A673 (cell line): Measurements from ENCODE around the gene A4GALT.

ENCODE experiments used
- EZH2 ChIP-seq: fragments of 200-600 bp; sonication (generic); IDR thresholded peaks from 2 replicates; pipeline ENCODE4 v1.6.1; 2017; ENCODE audit warnings: borderline replicate concordance, low read depth, mild to moderate bottlenecking, mixed read lengths, antibody characterized with exemption, low read length; ENCODE audit not compliant: poor library complexity, severe bottlenecking
- TF ChIP-seq, protein P1 (sequence below): fragments of 300-800, 200-600 bp; sonication (generic); conservative IDR thresholded peaks from 2 replicates; pipeline ENCODE4 v1.5.1; 2017; ENCODE audit warnings: low read depth, mild to moderate bottlenecking, antibody characterized with exemption, low read length, moderate library complexity, mixed read lengths

- no peak for TF ChIP-seq EZH2
- TF ChIP-seq, protein P1, sequence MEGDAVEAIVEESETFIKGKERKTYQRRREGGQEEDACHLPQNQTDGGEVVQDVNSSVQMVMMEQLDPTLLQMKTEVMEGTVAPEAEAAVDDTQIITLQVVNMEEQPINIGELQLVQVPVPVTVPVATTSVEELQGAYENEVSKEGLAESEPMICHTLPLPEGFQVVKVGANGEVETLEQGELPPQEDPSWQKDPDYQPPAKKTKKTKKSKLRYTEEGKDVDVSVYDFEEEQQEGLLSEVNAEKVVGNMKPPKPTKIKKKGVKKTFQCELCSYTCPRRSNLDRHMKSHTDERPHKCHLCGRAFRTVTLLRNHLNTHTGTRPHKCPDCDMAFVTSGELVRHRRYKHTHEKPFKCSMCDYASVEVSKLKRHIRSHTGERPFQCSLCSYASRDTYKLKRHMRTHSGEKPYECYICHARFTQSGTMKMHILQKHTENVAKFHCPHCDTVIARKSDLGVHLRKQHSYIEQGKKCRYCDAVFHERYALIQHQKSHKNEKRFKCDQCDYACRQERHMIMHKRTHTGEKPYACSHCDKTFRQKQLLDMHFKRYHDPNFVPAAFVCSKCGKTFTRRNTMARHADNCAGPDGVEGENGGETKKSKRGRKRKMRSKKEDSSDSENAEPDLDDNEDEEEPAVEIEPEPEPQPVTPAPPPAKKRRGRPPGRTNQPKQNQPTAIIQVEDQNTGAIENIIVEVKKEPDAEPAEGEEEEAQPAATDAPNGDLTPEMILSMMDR = no peak
These were observed 55.5 kb downstream of the A4GALT start for GRCh38 chr22:42664976-42665831.
